Heart right ventricle (tissue), 16 donors: ENCODE results near the gene DENND10. TPM values are rescaled to one million over a fixed set of nuclear protein-coding genes. Genes with fewer than 3 reads are reported as not detected.

ENCODE experiments used
- ATAC-seq, 8 donors: fragments of 200-7000 bp; cut with Tn5 transposase; one replicate each; pipeline ENCODE4 v1.9.1; 2020; ENCODE audit warnings: mild to moderate bottlenecking in 8 of 8, moderate library complexity in 8 of 8, moderate number of reproducible peaks in 1 of 8
- DNase-seq, 2 donors: peaks; one replicate each; pipeline ENCODE4 v3.0.0-alpha.2; 2020
- H3K27ac ChIP-seq, 10 donors: fragments of 200-600 bp; sonication (generic) in 2 of 10; one replicate each; pipeline versions ENCODE4 v1.5.0 to v1.8.0; 2020 to 2022; ENCODE audit warnings: mild to moderate bottlenecking in 3 of 10
- H3K27me3 ChIP-seq, 7 donors: fragments of 200-600 bp; one replicate each; pipeline ENCODE4 v1.8.0; 2021 to 2022; ENCODE audit warnings: mild to moderate bottlenecking in 2 of 7
- H3K36me3 ChIP-seq, 9 donors: fragments of 200-600 bp; sonication (generic) in 1 of 9; one replicate each; pipeline versions ENCODE4 v1.5.0 to v1.8.0; 2020 to 2022; ENCODE audit warnings: mild to moderate bottlenecking in 2 of 9
- H3K4me1 ChIP-seq, 9 donors: fragments of 200-600 bp; sonication (generic) in 1 of 9; one replicate each; pipeline versions ENCODE4 v1.5.0 to v1.8.0; 2020 to 2022; ENCODE audit warnings: mild to moderate bottlenecking in 4 of 9
- H3K4me3 ChIP-seq, 10 donors: fragments of 200-600 bp; sonication (generic) in 2 of 10; one replicate each; pipeline versions ENCODE4 v1.5.0 to v1.8.0; 2020 to 2022; ENCODE audit warnings: mild to moderate bottlenecking in 7 of 10, moderate library complexity in 2 of 10
- H3K9me3 ChIP-seq, 11 donors: fragments of 200-600 bp in 10 of 11; sonication (generic) in 2 of 11; one replicate each; pipeline versions ENCODE4 v1.5.0 to v1.8.0; 2013 to 2022; ENCODE audit warnings: mild to moderate bottlenecking in 2 of 11, control low read depth in 1 of 11, moderate library complexity in 1 of 11
- WGBS, 2 donors: extraction: QIAGEN DNeasy Blood & Tissue Kit; methylation state at CpG; one replicate each; pipeline ENCODE4 v1.1.7; 2013; ENCODE audit warnings: inconsistent platforms in 1 of 2; 5-methylcytosine and 5-hydroxymethylcytosine counted together
- intact Hi-C, 10 donors: fragments of 100-400 bp; cut with DNase I; formaldehyde crosslinking; loops; one replicate each; pipeline versions ENCODE4 v1.11.1 to v1.14.2; 2022
- polyA plus RNA-seq, 2 donors: library from polyadenylated mRNA; stranded (reverse); fragments of 200-250 nt; gene quantifications; one replicate each; pipeline ENCODE4 v1.2.3, GENCODE V29; 2013
- total RNA-seq, 10 donors: library from RNA; stranded (reverse); fragmentation: NEBNext Ultra II Directional in 3 of 10; extraction: Animal tissue kit (Norgen Biotek cat#: 25700) in 3 of 10; gene quantifications; one replicate each; pipeline versions ENCODE4 v1.2.1 to v1.2.4, GENCODE V29; 2021 to 2023
- TF ChIP-seq, protein P1 (sequence below), 9 donors: fragments of 200-600 bp; sonication (generic) in 2 of 9; IDR thresholded peaks; one replicate each; pipeline versions ENCODE4 v1.5.0 to v1.8.0; 2021 to 2022; ENCODE audit warnings: antibody characterized with exemption in 9 of 9, mild to moderate bottlenecking in 5 of 9, moderate library complexity in 1 of 9
- donor health status: Arrhythmogenic right ventricular cardiomyopathy.
- donor health status: ischemic (EF 13 %, LVEDD 7.1; RV severe dilation, severe dysfunction).
- donor health status: healthy with polysubstance abuse.
- donor health status: DM: no; HTN: yes; CAD: no.
- donor health status: DM: no; HTN: no; CAD: no.
- donor health status: ischemic (EF 25% LVEDD 6.9; RV normal size, moderate dysfunction).
- donor health status: ischemic (EF 25% LVEDD 5.7; RV mildly dilated, moderate dysfunction).
- donor health status: healthy.
- donor health status: DM: yes; HTN: yes; CAD: no.
- donor health status: Ischemic cardiomyopathy.
- donor health status: ischemic (EF 35%, LVEDD 5.7; RV mildly dilated, moderate dysfunction).
- donor health status: nonischemic (EF 11% LVEDD 7.7; RV severe dilation, severe dysfunction).
- donor health status: DM: yes; HTN: yes; CAD: no.
- donor health status: PGD.
- donor health status: ischemic (EF 29% LVEDD 5.4; RV normal size, mild dysfunction).
- donor health status: nonischemic (EF 23%, LVEDD 6.1; RV moderate dilation, normal function).

DENND10 gene
- total and polyA plus RNA-seq, 12 donors, result 10.7 to 28.4 (median 21.9) TPM

DNA sequence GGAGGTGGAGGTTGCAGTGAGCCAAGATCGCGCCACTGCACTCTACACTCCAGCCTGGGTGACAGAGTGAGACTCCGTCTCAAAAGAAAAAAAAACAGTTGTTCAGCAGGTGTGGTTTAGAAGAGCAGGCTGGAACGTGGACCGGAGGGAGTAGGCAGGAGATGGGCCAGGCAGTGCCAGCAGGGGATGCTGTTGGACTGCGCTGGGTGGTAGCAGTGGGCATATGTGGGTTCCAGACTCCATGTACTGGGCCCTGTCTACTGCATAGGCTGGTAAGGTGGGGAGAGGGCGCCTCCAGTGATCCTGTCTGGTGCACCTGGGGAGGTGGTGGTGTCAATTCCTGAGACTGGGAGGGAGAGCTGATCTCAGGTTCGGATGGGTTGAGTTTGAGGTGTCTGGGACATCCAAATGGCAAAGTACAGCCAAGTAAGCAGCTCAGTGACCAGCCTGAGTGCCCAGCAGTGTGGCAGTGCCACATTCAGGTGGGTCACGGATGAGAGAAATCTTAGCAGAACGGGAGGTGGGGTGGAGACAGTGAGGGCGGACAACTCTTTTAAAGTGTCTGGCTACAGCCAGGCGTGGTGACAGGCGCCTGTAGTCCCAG, 35.7 kb downstream of the DENND10 start:
- no peaks in the 10 kb centered on the region for H3K27me3 ChIP-seq
- 85 to 87% methylated on average over 13 of the region's 13 CpGs for WGBS, 2 donors
- peak; percentile 9 to 29 for DNase-seq
- H3K4me3 ChIP-seq, result no peak overlapping the region
- peaks cover 0 to 56% (median 9%) of the 10 kb centered on the region in 9 donors for H3K36me3 ChIP-seq
- TF ChIP-seq, protein P1, sequence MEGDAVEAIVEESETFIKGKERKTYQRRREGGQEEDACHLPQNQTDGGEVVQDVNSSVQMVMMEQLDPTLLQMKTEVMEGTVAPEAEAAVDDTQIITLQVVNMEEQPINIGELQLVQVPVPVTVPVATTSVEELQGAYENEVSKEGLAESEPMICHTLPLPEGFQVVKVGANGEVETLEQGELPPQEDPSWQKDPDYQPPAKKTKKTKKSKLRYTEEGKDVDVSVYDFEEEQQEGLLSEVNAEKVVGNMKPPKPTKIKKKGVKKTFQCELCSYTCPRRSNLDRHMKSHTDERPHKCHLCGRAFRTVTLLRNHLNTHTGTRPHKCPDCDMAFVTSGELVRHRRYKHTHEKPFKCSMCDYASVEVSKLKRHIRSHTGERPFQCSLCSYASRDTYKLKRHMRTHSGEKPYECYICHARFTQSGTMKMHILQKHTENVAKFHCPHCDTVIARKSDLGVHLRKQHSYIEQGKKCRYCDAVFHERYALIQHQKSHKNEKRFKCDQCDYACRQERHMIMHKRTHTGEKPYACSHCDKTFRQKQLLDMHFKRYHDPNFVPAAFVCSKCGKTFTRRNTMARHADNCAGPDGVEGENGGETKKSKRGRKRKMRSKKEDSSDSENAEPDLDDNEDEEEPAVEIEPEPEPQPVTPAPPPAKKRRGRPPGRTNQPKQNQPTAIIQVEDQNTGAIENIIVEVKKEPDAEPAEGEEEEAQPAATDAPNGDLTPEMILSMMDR (IDR thresholded peaks at IDR 0.05), result peak in 7 of 9 donors; percentile 23 to 62 (median 34)
- intact Hi-C loops, result no loop called here
- H3K9me3 ChIP-seq, result no peaks in the 10 kb centered on the region
- ATAC-seq, result peak in 7 of 8 donors; percentile 34 to 66 (median 58)
- peaks cover 0 to 29% (median 0%) of the 10 kb centered on the region in 9 donors for H3K4me1 ChIP-seq
- peak overlapping the region in 1 of 10 donors; percentile 56 for H3K27ac ChIP-seq

DNA sequence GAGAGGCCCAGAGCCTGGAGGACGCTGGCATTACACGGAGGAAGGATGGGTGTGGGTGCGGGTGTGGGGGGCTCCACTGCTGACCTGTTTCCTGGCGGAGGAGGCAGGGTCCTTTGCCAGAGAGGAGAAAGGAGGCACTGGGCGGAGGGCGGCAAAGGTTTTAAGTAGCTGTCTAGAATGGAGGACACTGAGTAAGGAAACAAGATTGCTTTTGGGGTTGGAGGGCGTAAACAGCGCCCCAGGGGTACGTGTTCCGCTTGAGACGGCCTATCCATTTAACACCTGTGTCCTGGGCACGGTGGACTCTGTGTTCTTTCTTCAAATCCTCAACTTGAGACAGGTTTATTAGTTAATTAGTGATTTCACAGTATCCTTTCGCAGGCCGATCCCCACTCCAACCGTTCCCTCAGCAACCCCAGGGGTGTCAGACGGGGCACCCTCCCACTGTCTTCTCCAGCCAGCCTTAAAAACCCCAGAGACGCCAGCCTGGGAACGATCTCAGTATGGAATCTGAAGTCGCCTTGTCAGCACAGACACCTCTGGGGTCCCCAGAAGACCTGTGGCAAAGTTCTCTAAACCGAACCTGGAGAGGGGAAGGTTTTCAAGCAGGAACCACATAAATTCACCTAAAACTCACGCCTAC, 36.8 kb downstream of the DENND10 start:
- ATAC-seq (no peak), DNase-seq (no peak)
- Histone ChIP-seq H3K9me3 (no peaks in the 10 kb centered on the region), H3K4me1 (peaks cover 0 to 19% (median 0%) of the 10 kb centered on the region in 9 donors), H3K4me3 (no peak overlapping the region), H3K27ac (no peak overlapping the region), H3K27me3 (no peaks in the 10 kb centered on the region), H3K36me3 (peaks cover 0 to 60% (median 9%) of the 10 kb centered on the region in 9 donors)
- intact Hi-C loops, result no loop called here
- 86 to 87% methylated on average over 21 of the region's 21 CpGs for WGBS, 2 donors
- TF ChIP-seq, protein P1 (IDR thresholded peaks at IDR 0.05), result no peak

DNA sequence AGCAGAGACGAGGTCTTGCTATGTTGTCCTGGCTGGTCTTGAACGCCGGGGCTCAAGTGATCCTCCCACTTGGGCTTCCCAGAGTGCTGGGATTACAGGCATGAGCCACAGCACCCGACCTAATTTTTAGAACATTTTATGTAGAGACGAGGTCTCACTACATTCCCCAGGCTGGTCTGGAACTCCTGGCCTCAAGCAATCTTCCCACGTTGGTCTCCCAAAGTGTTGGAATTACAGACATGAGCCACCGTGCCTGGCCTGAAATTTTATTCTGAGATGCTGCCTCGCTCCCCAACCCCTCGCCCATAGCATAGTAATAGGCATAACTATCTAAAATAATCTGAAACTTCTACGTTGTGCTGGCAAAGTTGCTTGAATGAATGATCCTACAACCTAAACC, 39.7 kb downstream of the DENND10 start:
- TF ChIP-seq, protein P1 (IDR thresholded peaks at IDR 0.05), result no peak
- Histone ChIP-seq H3K27ac (no peak overlapping the region), H3K9me3 (no peaks in the 10 kb centered on the region), H3K27me3 (no peaks in the 10 kb centered on the region), H3K36me3 (peaks cover 0 to 84% (median 9%) of the 10 kb centered on the region in 9 donors), H3K4me1 (peaks cover 0 to 11% (median 0%) of the 10 kb centered on the region in 9 donors), H3K4me3 (no peak overlapping the region)
- intact Hi-C loops, result no loop called here
- DNase-seq (no peak), ATAC-seq (no peak)
- WGBS, 2 donors, result 82 to 92% methylated on average over 10 of the region's 10 CpGs

DNA sequence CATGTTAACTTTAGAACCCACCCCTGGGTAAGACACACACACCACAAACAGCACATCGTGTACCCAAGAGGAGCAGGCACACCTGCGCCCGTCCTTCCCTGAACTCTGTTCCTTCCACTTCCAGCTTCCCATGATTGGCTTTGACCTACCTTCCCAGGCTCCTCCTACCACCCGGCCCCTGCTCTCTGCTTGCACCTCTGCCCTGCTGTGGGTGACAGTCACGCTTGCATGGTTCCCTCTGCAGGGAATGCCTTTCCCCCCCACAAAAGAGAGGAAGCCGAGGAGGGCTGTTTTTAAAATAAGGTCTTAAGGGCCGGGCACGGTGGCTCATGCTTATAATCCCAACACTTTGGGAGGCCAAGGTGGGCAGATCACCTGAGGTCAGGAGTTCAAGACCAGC, 45.2 kb downstream of the DENND10 start:
- no peak overlapping the region for H3K4me3 ChIP-seq
- DNase-seq (no peak), ATAC-seq (no peak)
- TF ChIP-seq, protein P1 (IDR thresholded peaks at IDR 0.05), result no peak
- intact Hi-C loops, result no loop called here
- 93 to 97% methylated on average over 8 of the region's 8 CpGs for WGBS, 2 donors
- H3K27me3 ChIP-seq, result no peaks in the 10 kb centered on the region
- H3K4me1 ChIP-seq, result peaks cover 0 to 11% (median 0%) of the 10 kb centered on the region in 9 donors
- peaks cover 0 to 99% (median 34%) of the 10 kb centered on the region in 9 donors for H3K36me3 ChIP-seq
- no peak overlapping the region for H3K27ac ChIP-seq
- H3K9me3 ChIP-seq, result no peaks in the 10 kb centered on the region
